GM19397 (cell line): ENCODE data around the gene LLGL2.
A peak's percentile ranks its signal among the peaks of the same experiment; 100 is the strongest.
"Not testable (repeated sequence)": the region's sequence is repeated elsewhere in the genome, so short reads cannot be mapped to it uniquely, and the experiment has no call there.

Source experiments
- ATAC-seq: cut with Tn5 transposase; IDR thresholded peaks from one replicate; pipeline ENCODE4 v1.9.1; 2021; ENCODE audit warnings: mild to moderate bottlenecking, moderate library complexity; ENCODE audit not compliant: unreplicated experiment

The LLGL2 gene

DNA sequence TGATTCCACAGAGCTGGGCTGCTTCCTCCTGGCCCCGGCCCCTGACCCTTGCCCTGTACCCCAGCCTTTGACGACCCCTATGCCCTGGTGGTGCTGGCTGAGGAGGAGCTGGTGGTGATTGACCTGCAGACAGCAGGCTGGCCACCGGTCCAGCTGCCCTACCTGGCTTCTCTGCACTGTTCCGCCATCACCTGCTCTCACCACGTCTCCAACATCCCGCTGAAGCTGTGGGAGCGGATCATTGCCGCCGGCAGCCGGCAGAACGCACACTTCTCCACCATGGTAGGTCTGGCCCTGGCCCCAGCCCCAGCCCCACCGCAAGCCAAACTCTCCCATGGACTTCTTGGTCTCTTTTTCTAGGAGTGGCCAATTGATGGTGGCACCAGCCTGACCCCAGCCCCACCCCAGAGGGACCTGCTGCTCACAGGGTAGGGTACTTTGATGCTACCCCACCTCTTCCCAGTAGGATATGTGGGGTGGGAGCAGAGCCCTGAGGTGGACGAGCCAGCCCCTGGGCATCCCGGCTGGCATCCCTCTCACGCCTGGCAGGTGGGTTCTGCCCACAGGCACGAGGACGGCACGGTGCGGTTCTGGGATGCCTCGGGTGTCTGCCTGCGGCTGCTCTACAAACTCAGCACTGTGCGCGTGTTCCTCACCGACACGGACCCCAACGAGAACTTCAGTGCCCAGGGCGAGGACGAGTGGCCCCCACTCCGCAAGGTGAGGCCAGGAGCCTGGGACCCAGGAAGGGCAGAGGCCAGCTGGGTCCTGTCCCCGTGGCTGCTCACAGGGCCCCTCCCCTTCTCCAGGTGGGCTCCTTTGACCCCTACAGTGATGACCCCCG, 43.1 kb downstream of the LLGL2 start:
- no peak for ATAC-seq

- no peak for ATAC-seq
These were observed 44.7 kb downstream of the LLGL2 start for GRCh38 chr17:75570034-75570676.

- no peak for ATAC-seq
These were observed 45.3 kb downstream of the LLGL2 start for GRCh38 chr17:75570772-75571171.

GRCh38 chr17:75571197-75571884, 45.8 kb downstream of the LLGL2 start:
- ATAC-seq: no peak

GRCh38 chr17:75571885-75572215, 46.4 kb downstream of the LLGL2 start:
- no peak for ATAC-seq

- no peak for ATAC-seq
These were observed 47.4 kb downstream of the LLGL2 start for GRCh38 chr17:75572713-75573539.

- no peak for ATAC-seq
These were observed 48.1 kb downstream of the LLGL2 start for GRCh38 chr17:75573540-75573957.

DNA sequence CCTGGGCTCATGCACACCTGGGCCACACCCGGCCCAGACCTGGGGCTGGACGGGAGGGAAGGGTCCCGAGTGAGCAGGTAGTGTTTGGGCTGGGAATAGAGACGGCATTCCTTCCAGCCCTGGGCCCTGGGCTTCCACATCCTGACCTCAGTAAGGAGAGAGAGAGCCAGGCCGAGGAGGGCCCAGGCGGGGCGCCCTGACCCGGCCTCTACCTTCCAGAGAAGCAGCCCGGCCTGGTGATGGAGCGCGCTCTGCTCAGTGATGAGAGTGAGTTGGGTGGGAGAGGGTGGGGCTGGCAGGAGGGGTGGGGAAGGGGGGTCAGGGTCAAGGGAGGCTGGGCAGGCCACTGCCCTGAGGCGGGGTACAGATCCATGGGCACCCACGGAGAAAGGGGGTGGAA, 48.5 kb downstream of the LLGL2 start:
- no peak for ATAC-seq

- no peak for ATAC-seq
These were observed 49.0 kb downstream of the LLGL2 start for GRCh38 chr17:75574404-75575036.

- ATAC-seq: no peak
These were observed 49.7 kb downstream of the LLGL2 start for GRCh38 chr17:75575197-75575596.

DNA sequence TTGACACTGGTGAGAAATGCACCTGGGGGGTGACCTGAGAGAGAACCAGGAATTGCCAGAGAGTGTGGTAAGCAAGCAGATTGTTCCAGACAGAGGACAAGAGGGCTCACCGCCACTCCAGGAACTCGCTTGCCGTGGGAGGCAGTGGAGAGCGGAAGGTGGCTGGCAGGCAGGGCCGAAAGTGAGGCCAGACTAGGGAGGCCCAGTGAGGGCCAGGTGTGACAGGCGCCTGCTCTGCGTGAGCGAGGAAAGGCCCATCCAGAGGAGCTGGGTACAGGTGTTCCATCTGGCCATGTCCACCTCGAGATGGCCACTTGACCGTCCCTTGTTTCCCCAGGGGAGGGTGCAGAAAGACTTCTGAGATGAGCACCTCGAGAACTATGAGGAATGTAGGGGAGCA, 50.2 kb downstream of the LLGL2 start:
- ATAC-seq: no peak

- ATAC-seq: no peak
These were observed 51.2 kb downstream of the LLGL2 start for GRCh38 chr17:75576661-75577060.

GRCh38 chr17:75581121-75581725, 55.7 kb downstream of the LLGL2 start:
- not testable (repeated sequence) for ATAC-seq

GRCh38 chr17:75583197-75583596, 57.7 kb downstream of the LLGL2 start:
- not testable (repeated sequence) for ATAC-seq

GRCh38 chr17:75584849-75585175, 59.3 kb downstream of the LLGL2 start:
- ATAC-seq: no peak

DNA sequence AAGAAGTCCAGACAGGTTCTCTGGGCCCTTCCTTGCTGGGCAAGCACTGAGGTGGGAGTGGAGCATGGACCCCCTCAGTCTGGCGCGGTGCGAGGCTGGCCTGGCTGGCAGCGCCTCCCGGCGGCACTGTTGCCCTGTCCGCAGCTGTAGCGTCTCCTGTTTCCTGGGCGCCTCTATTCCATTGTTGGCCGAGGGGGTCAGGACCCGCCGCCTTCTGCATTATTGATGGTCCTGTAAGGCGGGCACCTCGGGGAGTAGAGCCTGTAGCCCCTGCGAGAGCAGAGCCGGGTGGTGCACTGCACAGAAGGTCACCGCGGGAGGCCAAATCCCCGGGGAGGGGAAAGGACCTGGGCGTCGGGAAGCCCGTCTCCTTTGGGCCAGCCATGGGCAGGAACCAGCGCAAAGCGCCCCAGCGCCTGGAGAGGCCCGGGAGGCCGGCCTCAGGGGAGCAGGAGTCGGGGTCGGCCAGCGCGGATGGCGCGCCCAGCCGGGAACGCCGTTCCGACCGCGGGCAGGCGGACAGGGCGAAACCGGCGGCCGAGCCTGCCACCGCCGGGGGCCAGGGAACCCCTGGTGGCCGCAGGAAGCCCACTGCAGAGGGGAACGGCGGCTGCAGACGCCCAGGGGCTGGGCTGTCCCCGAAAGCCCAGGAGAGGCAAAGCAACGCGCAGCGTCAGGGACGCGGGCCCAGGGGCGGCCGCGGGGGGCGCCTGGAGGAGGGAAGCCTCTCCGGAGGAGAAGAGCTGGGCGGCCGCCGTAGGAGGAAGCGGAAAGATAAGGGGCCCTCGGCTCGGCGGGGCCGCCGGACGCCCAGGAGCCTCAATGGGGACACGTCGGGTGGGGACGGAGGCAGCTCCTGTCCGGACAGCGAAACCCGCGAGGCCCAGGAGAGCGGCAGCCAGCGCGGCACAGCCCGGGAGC, 62.4 kb downstream of the LLGL2 start, which contains the start of gene MYO15B:
MYO15B (plus strand) TSS at position 126 of the 921 bp plus-strand sequence; CDS start at position 384, 258 bp downstream.
- ATAC-seq: no peak

DNA sequence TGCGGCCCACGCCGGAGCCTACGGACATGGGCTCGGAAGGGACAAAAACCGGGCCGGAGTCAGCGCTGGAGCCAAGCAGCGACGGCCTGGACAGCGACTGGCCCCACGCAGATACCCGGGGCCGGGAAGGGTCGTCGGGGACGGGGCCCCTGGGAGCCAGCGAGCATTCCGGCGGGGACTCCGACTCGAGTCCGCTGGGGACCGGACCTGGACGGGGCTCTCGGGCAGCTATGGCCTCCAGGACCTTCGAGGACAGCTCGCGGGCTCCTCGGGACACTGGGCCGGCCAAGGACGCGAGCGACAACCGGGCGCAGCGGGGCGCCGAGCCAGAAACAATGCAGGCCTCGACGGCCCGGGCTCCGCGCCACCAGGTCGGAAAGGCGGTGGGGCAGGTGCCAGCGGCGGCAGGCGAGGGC, 63.1 kb downstream of the LLGL2 start:
- no peak for ATAC-seq

DNA sequence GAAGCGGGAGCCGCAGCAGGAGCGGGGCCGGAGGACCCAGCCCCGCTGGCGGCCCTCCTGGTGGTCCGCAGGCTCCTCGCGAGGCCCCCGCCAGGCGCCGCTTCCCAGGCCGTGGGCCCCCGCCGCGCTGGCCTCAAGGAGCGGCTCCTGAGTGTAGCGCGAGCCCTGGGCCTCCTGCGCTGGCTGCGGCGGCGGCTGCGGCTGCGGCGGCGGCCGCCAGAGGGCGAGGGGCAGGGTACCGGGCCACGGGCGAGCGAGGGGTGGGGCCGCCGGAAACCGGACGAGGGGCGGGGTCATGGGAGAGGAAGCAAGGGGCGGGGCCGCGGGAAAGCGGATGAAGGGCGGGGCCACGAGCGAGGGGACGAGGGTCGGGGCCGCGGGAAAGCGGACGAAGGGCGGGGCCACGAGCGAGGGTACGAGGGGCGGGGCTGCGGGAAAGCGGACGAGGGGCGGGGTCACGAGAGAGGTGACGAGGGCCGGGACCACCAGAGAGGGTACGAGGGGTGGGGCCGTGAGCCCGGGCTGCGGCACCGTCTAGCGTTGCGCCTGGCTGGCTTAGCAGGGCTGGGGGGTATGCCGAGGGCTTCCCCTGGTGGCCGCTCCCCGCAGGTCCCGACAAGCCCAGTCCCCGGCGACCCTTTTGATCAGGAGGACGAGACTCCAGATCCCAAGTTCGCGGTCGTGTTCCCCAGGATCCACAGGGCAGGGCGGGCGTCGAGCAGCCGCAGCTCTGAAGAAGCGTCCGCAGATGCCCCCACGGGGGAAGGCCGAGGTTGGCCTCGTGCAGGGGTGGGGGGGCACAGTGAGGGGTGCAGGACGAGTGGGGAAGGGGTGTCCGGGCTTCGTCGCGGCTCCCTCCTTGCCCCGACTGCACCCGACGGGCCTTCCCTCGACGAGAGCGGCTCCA, 63.8 kb downstream of the LLGL2 start:
- peak; percentile 72 for ATAC-seq
